ENCODE measurements around the gene HSD11B1. TPM values are rescaled to one million over a fixed set of nuclear protein-coding genes. Genes with fewer than 3 reads are reported as not detected.
A peak's percentile ranks its signal among the peaks of the same experiment; 100 is the strongest.

HSD11B1 gene
- total RNA-seq, 4 donors from 2014 or later, result 1.5 to 5.9 (median 4.0) TPM; not detected in 1

- 83 to 89% methylated on average over 1 of the region's 1 CpG for WGBS, 2 donors
- Histone ChIP-seq H3K4me1 (peaks cover 4 to 41% (median 14%) of the 10 kb centered on the region in 3 donors), H3K27me3 (no peaks in the 10 kb centered on the region), H3K27ac (peak overlapping the region in 3 of 4 donors; percentile 42 to 55 (median 50)), H3K9me3 (no peaks in the 10 kb centered on the region), H3K36me3 (no peaks in the 10 kb centered on the region), H3K4me3 (no peak overlapping the region)
- DNase-seq, result no peak
- TF ChIP-seq POLR2A (IDR thresholded peaks at IDR 0.05), result no peak
- TF ChIP-seq, protein P1, sequence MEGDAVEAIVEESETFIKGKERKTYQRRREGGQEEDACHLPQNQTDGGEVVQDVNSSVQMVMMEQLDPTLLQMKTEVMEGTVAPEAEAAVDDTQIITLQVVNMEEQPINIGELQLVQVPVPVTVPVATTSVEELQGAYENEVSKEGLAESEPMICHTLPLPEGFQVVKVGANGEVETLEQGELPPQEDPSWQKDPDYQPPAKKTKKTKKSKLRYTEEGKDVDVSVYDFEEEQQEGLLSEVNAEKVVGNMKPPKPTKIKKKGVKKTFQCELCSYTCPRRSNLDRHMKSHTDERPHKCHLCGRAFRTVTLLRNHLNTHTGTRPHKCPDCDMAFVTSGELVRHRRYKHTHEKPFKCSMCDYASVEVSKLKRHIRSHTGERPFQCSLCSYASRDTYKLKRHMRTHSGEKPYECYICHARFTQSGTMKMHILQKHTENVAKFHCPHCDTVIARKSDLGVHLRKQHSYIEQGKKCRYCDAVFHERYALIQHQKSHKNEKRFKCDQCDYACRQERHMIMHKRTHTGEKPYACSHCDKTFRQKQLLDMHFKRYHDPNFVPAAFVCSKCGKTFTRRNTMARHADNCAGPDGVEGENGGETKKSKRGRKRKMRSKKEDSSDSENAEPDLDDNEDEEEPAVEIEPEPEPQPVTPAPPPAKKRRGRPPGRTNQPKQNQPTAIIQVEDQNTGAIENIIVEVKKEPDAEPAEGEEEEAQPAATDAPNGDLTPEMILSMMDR (IDR thresholded peaks at IDR 0.05), result no peak
- intact Hi-C loops (cut with DNase I), result no loop called here
These were observed 16.7 kb downstream of the HSD11B1 start for GRCh38 chr1:209721323-209721722.

DNA sequence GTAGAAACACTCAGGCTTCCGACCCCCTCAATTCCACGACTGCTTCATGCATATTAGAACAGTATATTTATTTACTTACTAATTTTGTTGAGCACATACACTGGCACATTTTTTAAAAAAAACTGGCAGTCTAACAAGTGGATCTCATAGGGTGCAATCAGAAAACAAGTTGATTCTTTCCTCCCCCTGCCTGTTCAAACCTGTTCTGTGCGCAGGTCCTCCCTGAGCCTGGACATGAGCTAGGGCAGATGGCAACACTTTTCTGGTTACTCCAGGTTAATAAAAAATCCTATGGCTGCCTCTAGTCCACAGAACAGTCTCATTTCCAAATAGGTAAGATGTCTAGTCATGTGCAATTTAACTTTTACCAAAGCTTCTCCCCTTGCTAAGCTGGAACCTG lies 18.6 kb downstream of the HSD11B1 start:
- Histone ChIP-seq H3K27me3 (no peaks in the 10 kb centered on the region), H3K27ac (peak overlapping the region in 2 of 4 donors; percentile 26 to 49), H3K4me1 (peaks cover 4 to 41% (median 14%) of the 10 kb centered on the region in 3 donors), H3K36me3 (no peaks in the 10 kb centered on the region), H3K9me3 (no peaks in the 10 kb centered on the region), H3K4me3 (no peak overlapping the region)
- intact Hi-C loops (cut with DNase I), result no loop called here
- DNase-seq, result no peak
- WGBS, 2 donors, result 41 to 60% methylated on average over 3 of the region's 3 CpGs
- TF ChIP-seq, protein P1 (IDR thresholded peaks at IDR 0.05), result no peak
- TF ChIP-seq POLR2A (IDR thresholded peaks at IDR 0.05), result no peak

DNA sequence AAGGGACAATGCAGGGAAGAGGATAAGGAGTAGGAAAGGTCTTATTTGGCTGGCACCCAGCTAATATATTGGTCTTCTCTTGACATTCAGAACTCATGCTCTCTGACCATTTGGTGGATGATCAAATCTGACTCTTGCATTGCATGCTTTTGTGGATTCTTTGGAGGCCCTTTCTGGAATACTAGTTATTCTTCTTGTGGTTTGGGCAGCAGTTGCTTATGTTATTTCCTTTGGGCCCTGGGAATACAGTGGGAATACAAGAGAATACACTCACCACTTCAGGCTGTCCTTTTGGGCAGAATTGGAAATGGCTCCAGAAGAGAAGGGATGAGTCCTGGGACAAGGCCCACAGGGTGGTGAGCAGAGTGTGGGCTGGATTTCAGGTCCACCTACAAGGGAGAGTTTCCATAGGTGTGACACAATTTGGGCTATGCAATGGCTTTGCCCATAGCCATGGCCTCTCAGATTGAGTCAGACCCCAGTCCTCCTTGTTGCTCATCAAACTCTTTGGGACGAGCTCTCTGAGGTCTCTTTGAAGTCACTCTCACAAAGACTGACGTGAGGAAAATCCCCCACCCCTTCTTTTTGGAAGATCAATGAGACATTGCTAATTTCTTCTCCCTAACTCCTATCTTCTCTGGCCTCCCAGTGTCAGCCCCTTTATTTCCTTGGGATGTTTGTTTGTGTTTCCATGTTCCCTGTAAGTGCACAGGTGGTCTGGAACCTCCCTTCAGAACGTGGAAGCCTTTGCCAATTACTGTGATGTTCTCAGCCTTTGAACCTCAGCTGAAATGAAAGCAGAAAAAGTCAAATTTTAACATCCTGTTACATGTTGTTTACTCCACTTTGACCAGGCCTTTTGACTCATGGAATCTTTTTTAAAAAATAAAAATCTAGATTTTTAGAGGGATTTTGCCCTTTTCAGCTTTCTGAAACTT lies 19.4 kb downstream of the HSD11B1 start:
- Histone ChIP-seq H3K27me3 (no peaks in the 10 kb centered on the region), H3K9me3 (no peaks in the 10 kb centered on the region), H3K36me3 (no peaks in the 10 kb centered on the region), H3K4me3 (no peak overlapping the region), H3K27ac (peak overlapping the region in 1 of 4 donors; percentile 22), H3K4me1 (peaks cover 4 to 41% (median 14%) of the 10 kb centered on the region in 3 donors)
- no peak for DNase-seq
- TF ChIP-seq POLR2A (IDR thresholded peaks at IDR 0.05), result no peak
- TF ChIP-seq, protein P1 (IDR thresholded peaks at IDR 0.05), result no peak
- intact Hi-C loops (cut with DNase I), result no loop called here
- WGBS, 2 donors, result 60 to 61% methylated on average over 3 of the region's 3 CpGs

- Histone ChIP-seq H3K9me3 (no peaks in the 10 kb centered on the region), H3K4me3 (no peak overlapping the region)
These were observed 22.6 kb downstream of the HSD11B1 start for GRCh38 chr1:209727286-209727685.

More at GRCh38 chr1:209727286-209727685, 22.6 kb downstream of the HSD11B1 start:
- Histone ChIP-seq H3K4me1 (peaks cover 4 to 17% (median 7%) of the 10 kb centered on the region in 3 donors), H3K36me3 (no peaks in the 10 kb centered on the region), H3K27me3 (no peaks in the 10 kb centered on the region), H3K27ac (no peak overlapping the region)
- TF ChIP-seq, protein P1 (IDR thresholded peaks at IDR 0.05), result no peak
- TF ChIP-seq POLR2A (IDR thresholded peaks at IDR 0.05), result no peak
- 88 to 97% methylated on average over 2 of the region's 2 CpGs for WGBS, 2 donors
- intact Hi-C loops (cut with DNase I), result no loop called here
- no peak for DNase-seq
